Neural cell (in vitro differentiated cells): ENCODE results near the gene MYB.

Experiments used
- EP300 ChIP-seq: fragments of 450-650 bp; conservative IDR thresholded peaks from 2 replicates; pipeline ENCODE4 v1.6.1; 2014; ENCODE audit warnings: antibody characterized with exemption, mild to moderate bottlenecking, moderate library complexity; ENCODE audit not compliant: poor library complexity, severe bottlenecking
- EZH2 ChIP-seq: fragments of 200-600, 300-800 bp; shearing (Covaris generic), sonication (generic); IDR thresholded peaks from 2 replicates; pipeline ENCODE4 v1.6.1; 2014; ENCODE audit warnings: antibody characterized with exemption, low read length, borderline replicate concordance, mild to moderate bottlenecking; ENCODE audit not compliant: insufficient read depth, poor library complexity, severe bottlenecking
- POLR2AphosphoS5 ChIP-seq: IDR thresholded peaks from 2 replicates; pipeline ENCODE4 v1.6.1; 2012
- RAD21 ChIP-seq: fragments of 450-650 bp; conservative IDR thresholded peaks from 2 replicates; pipeline ENCODE4 v1.6.1; 2014; ENCODE audit warnings: antibody characterized with exemption, mild to moderate bottlenecking, moderate library complexity
- TAF1 ChIP-seq: IDR thresholded peaks from 2 replicates; pipeline ENCODE4 v1.6.1; 2012; ENCODE audit warnings: low read depth
- TF ChIP-seq, protein P1 (sequence below): fragments of 450-650 bp; IDR thresholded peaks from 2 replicates; pipeline ENCODE4 v1.5.1; 2014; ENCODE audit warnings: antibody characterized with exemption, mild to moderate bottlenecking, moderate library complexity; ENCODE audit not compliant: poor library complexity, severe bottlenecking
- TF ChIP-seq, protein P2 (sequence below): IDR thresholded peaks from 2 replicates; pipeline ENCODE4 v1.6.1; 2012; ENCODE audit warnings: borderline replicate concordance

DNA sequence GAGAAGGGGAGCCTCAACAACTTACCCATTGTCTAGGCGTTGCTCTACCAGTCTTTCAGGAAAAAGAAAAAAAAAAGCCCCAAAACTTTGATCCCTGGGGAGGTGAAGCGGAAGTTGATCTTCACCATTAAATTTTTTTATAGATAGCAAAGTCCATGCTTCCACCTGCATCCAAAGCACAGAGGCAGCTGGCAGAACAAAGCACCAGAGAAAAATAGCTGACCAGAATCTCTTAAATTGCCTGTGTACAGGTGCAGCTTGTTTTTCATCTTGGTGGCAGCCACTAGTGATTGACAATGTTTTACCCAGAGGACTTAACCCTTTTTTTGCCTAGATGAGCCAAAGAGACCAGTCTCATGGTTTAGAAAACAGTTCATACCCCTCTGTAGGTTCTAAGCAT lies 86.0 kb downstream of the MYB start:
- TF ChIP-seq, protein P1, sequence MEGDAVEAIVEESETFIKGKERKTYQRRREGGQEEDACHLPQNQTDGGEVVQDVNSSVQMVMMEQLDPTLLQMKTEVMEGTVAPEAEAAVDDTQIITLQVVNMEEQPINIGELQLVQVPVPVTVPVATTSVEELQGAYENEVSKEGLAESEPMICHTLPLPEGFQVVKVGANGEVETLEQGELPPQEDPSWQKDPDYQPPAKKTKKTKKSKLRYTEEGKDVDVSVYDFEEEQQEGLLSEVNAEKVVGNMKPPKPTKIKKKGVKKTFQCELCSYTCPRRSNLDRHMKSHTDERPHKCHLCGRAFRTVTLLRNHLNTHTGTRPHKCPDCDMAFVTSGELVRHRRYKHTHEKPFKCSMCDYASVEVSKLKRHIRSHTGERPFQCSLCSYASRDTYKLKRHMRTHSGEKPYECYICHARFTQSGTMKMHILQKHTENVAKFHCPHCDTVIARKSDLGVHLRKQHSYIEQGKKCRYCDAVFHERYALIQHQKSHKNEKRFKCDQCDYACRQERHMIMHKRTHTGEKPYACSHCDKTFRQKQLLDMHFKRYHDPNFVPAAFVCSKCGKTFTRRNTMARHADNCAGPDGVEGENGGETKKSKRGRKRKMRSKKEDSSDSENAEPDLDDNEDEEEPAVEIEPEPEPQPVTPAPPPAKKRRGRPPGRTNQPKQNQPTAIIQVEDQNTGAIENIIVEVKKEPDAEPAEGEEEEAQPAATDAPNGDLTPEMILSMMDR, result no peak
- TF ChIP-seq, protein P2, sequence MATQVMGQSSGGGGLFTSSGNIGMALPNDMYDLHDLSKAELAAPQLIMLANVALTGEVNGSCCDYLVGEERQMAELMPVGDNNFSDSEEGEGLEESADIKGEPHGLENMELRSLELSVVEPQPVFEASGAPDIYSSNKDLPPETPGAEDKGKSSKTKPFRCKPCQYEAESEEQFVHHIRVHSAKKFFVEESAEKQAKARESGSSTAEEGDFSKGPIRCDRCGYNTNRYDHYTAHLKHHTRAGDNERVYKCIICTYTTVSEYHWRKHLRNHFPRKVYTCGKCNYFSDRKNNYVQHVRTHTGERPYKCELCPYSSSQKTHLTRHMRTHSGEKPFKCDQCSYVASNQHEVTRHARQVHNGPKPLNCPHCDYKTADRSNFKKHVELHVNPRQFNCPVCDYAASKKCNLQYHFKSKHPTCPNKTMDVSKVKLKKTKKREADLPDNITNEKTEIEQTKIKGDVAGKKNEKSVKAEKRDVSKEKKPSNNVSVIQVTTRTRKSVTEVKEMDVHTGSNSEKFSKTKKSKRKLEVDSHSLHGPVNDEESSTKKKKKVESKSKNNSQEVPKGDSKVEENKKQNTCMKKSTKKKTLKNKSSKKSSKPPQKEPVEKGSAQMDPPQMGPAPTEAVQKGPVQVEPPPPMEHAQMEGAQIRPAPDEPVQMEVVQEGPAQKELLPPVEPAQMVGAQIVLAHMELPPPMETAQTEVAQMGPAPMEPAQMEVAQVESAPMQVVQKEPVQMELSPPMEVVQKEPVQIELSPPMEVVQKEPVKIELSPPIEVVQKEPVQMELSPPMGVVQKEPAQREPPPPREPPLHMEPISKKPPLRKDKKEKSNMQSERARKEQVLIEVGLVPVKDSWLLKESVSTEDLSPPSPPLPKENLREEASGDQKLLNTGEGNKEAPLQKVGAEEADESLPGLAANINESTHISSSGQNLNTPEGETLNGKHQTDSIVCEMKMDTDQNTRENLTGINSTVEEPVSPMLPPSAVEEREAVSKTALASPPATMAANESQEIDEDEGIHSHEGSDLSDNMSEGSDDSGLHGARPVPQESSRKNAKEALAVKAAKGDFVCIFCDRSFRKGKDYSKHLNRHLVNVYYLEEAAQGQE, result no peak
- TF ChIP-seq POLR2AphosphoS5, result no peak
- TF ChIP-seq EP300, result no peak
- no peak for TF ChIP-seq RAD21
- no peak for TF ChIP-seq EZH2
- no peak for TF ChIP-seq TAF1
